PC-3 (cell line): ENCODE measurements around the gene B4GALT3. TPM values are rescaled to one million over a fixed set of nuclear protein-coding genes. Genes with fewer than 3 reads are reported as not detected.

ENCODE experiments used
- ATAC-seq: fragments of 200-7000 bp; cut with Tn5 transposase; 2 replicates; pipeline ENCODE4 v1.9.1; 2020; ENCODE audit warnings: mild to moderate bottlenecking, moderate library complexity
- BruUV-seq: library from RNA; stranded (reverse); fragments of 400-500 nt; replicated peaks from 2 replicates; lab custom pipeline; 2021; lab: Mats Ljungman, UMichigan
- CTCF ChIA-PET: fragments of 300-600 bp; sonication (Branson Sonifier 250); formaldehyde crosslinking; loops from one replicate; lab custom pipeline; 2022; ENCODE audit warnings: antibody characterized with exemption; lab: Charles Lee
- POLR2A ChIA-PET: fragments of 300-600 bp; sonication (Branson Sonifier 250); formaldehyde crosslinking; loops from one replicate; lab custom pipeline; 2022; ENCODE audit warnings: antibody characterized with exemption; ENCODE audit not compliant: unreplicated experiment; lab: Charles Lee
- DNase-seq: peaks from one replicate; pipeline ENCODE4 v3.0.0-alpha.2; 2015
- H2AFZ ChIP-seq: fragments of 300-600 bp; sonication (generic); 2 replicates; pipeline ENCODE4 v1.6.0; 2016; ENCODE audit warnings: antibody characterized with exemption, low read length
- H3F3A ChIP-seq: fragments of 300-600 bp; sonication (generic); one replicate; pipeline ENCODE4 v1.6.0; 2017; ENCODE audit warnings: antibody characterized with exemption, low read length, control low read depth, mild to moderate bottlenecking; ENCODE audit not compliant: unreplicated experiment
- H3K27ac ChIP-seq: fragments of 300-600 bp; sonication (generic); 2 replicates; pipeline ENCODE4 v1.5.1; 2016; ENCODE audit warnings: mild to moderate bottlenecking, low read length
- H3K27me3 ChIP-seq: fragments of 300-600 bp; sonication (generic); 2 replicates; pipeline ENCODE4 v1.6.1; 2016; ENCODE audit warnings: low read length, mixed read lengths
- H3K36me3 ChIP-seq: fragments of 300-600 bp; sonication (generic); 2 replicates; pipeline ENCODE4 v1.6.1; 2016; ENCODE audit warnings: low read depth, mixed run types, low read length, mixed read lengths
- H3K4me1 ChIP-seq: fragments of 300-600 bp; sonication (generic); 2 replicates; pipeline ENCODE4 v1.5.1; 2016; ENCODE audit warnings: low read length; ENCODE audit not compliant: insufficient read depth
- H3K4me2 ChIP-seq: fragments of 300-600 bp; sonication (generic); 2 replicates; pipeline ENCODE4 v1.6.0; 2016; ENCODE audit warnings: low read length
- H3K4me3 ChIP-seq: fragments of 300-600 bp; sonication (generic); 2 replicates; pipeline ENCODE4 v1.5.1; 2016; ENCODE audit warnings: mild to moderate bottlenecking, low read length, mixed read lengths
- H3K79me2 ChIP-seq: fragments of 300-600 bp; sonication (generic); 2 replicates; pipeline ENCODE4 v1.6.1; 2017; ENCODE audit warnings: low read length, mixed read lengths
- H3K9ac ChIP-seq: fragments of 300-600 bp; sonication (generic); 2 replicates; pipeline ENCODE4 v1.6.0; 2016; ENCODE audit warnings: mild to moderate bottlenecking, low read length
- H3K9me2 ChIP-seq: fragments of 300-600 bp; sonication (generic); replicated peaks from 2 replicates; pipeline ENCODE4 v1.6.1; 2016; ENCODE audit warnings: mixed run types, low read length, mixed read lengths
- H3K9me3 ChIP-seq: fragments of 300-600 bp; sonication (generic); 2 replicates; pipeline ENCODE4 v1.6.1; 2016; ENCODE audit warnings: low read length, mixed read lengths
- H4K20me1 ChIP-seq: fragments of 300-600 bp; sonication (generic); 2 replicates; pipeline ENCODE4 v1.6.1; 2016; ENCODE audit warnings: low read length, mixed read lengths
- CTCF ChIP-seq: fragments of 300-600 bp; sonication (generic); conservative IDR thresholded peaks from 2 replicates; pipeline ENCODE4 v1.5.1; 2017; ENCODE audit warnings: antibody characterized with exemption, low read depth, mild to moderate bottlenecking, low read length
- EZH2phosphoT487 ChIP-seq: fragments of 300-600 bp; sonication (generic); IDR thresholded peaks from 2 replicates; pipeline ENCODE4 v1.6.1; 2018; ENCODE audit warnings: mild to moderate bottlenecking, antibody characterized with exemption, low read length, borderline replicate concordance
- intact Hi-C: fragments of 100-400 bp; cut with micrococcal nuclease; formaldehyde crosslinking; loops from 2 replicates; pipeline ENCODE4 v1.9.0; 2023
- total RNA-seq: library from RNA; depleted of rRNA; stranded (reverse); fragments of >200 nt; gene quantifications from 2 replicates; pipeline ENCODE4 v1.2.3, GENCODE V29; 2014

Gene B4GALT3
- total RNA-seq, 1 experiment from 2014 or later: 85.4 TPM

GRCh38 chr1:161193561-161194235 lies 16.4 kb upstream of the B4GALT3 start:
- POLR2A ChIA-PET: no interaction called here
- BruUV-seq: no TSS peak
- Histone ChIP-seq H3K36me3 (no peaks in the 10 kb centered on the region), H3F3A (no peaks in the 10 kb centered on the region), H2AFZ (peak overlapping the region; percentile 28; the same call in 1 of the 2 replicates), H3K4me1 (peaks cover 5% of the 10 kb centered on the region; the same call in 1 of the 2 replicates), H3K4me2 (no peak overlapping the region), H3K27me3 (no peaks in the 10 kb centered on the region), H3K9me2 (no peaks in the 10 kb centered on the region), H3K4me3 (no peak overlapping the region), H4K20me1 (no peaks in the 10 kb centered on the region), H3K9ac (no peak overlapping the region), H3K79me2 (no peaks in the 10 kb centered on the region), H3K9me3 (no peaks in the 10 kb centered on the region), H3K27ac (no peak overlapping the region)
- CTCF ChIA-PET: interaction anchor here (0.8 to 1.6 kb wide), 3 partner anchors 27 to 181 kb away, joined by 3 to 8 read pairs (median 5); partner anchors contain the start of gene TOMM40L
- TF ChIP-seq CTCF (peak; percentile 19; the same call in 1 of the 2 replicates), EZH2phosphoT487 (no peak)
- DNase-seq (no peak), ATAC-seq (peak; percentile 34)
- intact Hi-C loops: no loop called here

- POLR2A ChIA-PET: no interaction called here
Measured at GRCh38 chr1:161192476-161193465, 15.5 kb upstream of the B4GALT3 start.

More at GRCh38 chr1:161192476-161193465, 15.5 kb upstream of the B4GALT3 start:
- peak overlapping the region; percentile 59 for H2AFZ ChIP-seq
- no peaks in the 10 kb centered on the region for H3K9me2 ChIP-seq
- no peaks in the 10 kb centered on the region for H3K79me2 ChIP-seq
- CTCF ChIA-PET: no interaction called here
- no peaks in the 10 kb centered on the region for H3K27me3 ChIP-seq
- no peak overlapping the region for H3K4me3 ChIP-seq
- TF ChIP-seq EZH2phosphoT487 (no peak), CTCF (peak; percentile 96)
- H3K9me3 ChIP-seq: no peaks in the 10 kb centered on the region
- no peaks in the 10 kb centered on the region for H3K4me1 ChIP-seq
- no peaks in the 10 kb centered on the region for H3F3A ChIP-seq
- H4K20me1 ChIP-seq: no peaks in the 10 kb centered on the region
- H3K36me3 ChIP-seq: no peaks in the 10 kb centered on the region
- H3K4me2 ChIP-seq: 0 out of 2 replicates have a peak overlapping the region, but pooled peaks have one; percentile 1
- no peak overlapping the region for H3K27ac ChIP-seq
- intact Hi-C loops: loop anchor here (1.0 kb wide), 2 partner anchors 33 to 182 kb away; no protein-coding TSS in a partner anchor
- BruUV-seq: no TSS peak
- DNase-seq (peak; percentile 85), ATAC-seq (peak; percentile 92)
- no peak overlapping the region for H3K9ac ChIP-seq
